Fibroblast of mammary gland (primary cell): Measurements from ENCODE around the gene AIG1.

Experiments
- DNase-seq: peaks from one replicate; pipeline ENCODE4 v3.0.0-alpha.2; 2010; ENCODE audit warnings: low read depth
- H3K4me3 ChIP-seq: 2 replicates; pipeline ENCODE4 v1.5.1; 2011; ENCODE audit warnings: low read depth, mild to moderate bottlenecking, low read length, moderate library complexity; ENCODE audit not compliant: control insufficient read depth
- CTCF ChIP-seq: conservative IDR thresholded peaks from 2 replicates; pipeline ENCODE4 v1.5.1; 2011; ENCODE audit warnings: low read depth, low read length, inconsistent platforms; ENCODE audit not compliant: control insufficient read depth, insufficient read depth

AIG1 gene

DNA sequence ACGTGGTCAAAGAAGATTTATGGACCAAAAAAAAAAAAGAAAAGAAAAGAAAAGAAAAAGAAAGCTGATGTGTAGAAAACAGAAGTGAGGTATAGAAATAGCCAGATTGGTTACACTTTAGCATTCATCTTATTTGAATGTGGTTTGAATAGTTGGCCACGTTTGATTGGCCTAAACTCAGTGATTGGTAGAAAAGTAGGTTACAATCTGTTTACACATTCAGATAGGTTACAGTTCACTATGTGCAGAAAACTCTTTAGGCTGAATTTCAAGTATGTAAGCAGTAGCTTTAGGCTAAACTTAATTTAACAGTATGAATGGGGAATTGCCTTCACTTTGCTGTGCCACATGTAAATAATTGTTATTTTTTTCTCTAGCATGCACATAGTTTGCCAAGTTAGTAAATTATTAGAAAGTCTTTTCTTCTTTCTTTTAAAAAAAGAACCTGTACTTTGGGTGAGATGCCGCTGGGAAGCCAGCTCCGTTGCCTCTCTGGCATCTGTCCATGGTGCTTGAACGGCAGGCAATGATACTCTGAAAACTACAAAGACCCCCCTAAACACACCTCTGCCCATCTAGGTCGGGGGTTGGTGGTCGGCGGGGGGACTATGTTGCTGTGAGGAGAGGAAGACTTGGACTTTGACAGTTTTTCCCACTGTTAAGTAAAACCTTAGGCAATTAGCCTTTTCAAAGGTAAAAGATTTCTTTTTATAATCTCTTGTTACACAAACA is 173.0 kb downstream of the AIG1 start:
- no peak overlapping the region for H3K4me3 ChIP-seq
- no peak for TF ChIP-seq CTCF
- no peak for DNase-seq

GRCh38 chr6:143234734-143235133 is 174.0 kb downstream of the AIG1 start:
- no peak for TF ChIP-seq CTCF
- peak; percentile 43 for DNase-seq
- no peak overlapping the region for H3K4me3 ChIP-seq

DNA sequence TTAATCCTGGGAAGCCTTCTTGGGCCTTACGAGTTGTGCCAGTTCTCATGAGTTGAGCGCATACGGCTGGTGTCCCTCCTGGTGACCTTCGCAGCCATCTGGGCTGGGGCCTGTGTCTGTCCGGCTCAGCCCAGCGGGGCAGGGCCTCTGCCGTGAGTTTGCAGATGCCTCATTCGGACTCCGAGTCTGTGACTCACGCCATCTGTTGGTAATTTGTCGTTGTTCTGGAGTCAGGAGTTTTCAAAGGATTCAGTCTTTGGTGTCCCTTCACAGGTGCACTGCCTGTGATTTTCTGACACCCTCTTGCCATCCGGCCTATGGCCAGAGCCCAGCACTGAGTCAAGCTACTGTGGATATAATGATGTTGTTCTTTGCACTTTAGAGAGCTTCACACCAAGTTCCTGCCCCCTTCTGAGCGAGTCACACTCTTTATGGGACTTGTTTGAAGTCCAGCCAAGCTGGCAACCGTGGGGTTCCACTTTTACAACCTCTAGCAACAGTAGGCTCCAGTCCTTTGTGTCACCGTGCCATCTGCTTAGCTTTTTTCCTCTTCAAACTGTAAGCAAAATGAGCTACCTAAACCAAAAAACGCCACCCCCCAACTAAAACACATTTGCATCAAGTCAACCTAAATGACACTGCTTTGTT is 175.6 kb downstream of the AIG1 start:
- TF ChIP-seq CTCF: no peak
- peak; percentile 63 for DNase-seq
- no peak overlapping the region for H3K4me3 ChIP-seq

DNA sequence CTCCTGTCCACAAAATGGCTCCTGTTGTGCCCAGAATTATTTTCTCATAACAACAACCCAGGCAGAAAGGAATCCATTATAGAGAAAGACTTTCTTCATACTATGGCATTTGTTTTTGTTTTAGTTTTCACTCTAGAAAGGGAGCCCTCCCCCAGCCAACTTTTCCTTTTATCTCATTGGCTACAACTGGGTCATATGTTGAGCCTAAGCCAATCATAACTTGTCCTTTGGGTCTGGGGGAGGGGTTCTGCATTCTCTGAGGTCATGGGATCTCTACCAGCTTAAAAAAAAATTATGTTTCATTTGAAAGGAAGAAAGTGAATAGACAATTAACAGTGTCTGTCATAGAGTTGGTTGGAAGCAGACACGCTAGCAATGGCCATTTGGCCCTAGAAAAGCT is 177.6 kb downstream of the AIG1 start:
- DNase-seq: no peak
- no peak for TF ChIP-seq CTCF
- H3K4me3 ChIP-seq: no peak overlapping the region

DNA sequence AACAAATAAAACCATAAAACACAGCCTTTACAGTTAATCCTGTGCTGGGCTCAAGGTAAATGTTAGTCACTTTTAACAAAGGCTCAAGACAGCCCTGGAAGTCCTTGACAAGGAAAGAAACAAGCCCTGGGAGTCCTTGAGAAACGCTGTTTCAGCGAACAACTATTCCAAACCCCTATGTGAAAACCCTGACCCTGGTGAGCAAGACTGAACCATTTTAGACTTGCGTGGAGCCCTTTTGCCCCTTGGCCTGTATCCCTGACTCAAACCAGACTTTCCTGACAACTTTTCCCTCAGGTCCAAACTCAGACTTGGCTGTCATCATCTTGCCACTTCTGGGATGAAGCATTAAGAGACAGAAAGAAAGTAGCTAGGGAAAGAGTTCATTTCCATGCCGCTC is 180.4 kb downstream of the AIG1 start:
- DNase-seq: peak; percentile 75
- TF ChIP-seq CTCF: no peak
- no peak overlapping the region for H3K4me3 ChIP-seq

DNA sequence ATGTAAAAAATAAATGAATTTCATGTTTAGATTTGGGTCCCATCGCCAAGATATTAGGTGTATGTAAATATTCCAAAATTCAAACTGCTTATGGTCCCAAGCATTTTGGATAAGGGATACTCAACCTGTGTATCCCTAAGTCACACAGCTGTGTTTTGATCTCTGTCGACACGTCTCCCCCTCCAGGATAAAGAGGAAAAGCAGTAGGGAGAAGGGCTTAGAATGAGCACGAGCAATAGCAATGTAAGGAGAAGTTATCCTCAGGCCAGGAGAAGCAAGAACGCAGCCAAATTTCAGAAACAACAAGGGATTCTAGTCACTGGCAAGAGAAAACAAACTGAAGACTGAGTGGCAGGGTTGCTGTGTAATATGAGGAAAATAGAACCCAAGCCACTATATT is 181.2 kb downstream of the AIG1 start:
- H3K4me3 ChIP-seq: no peak overlapping the region
- no peak for TF ChIP-seq CTCF
- DNase-seq: no peak
